HepG2 (cell line): ENCODE data around the gene NFIC. TPM values are rescaled to one million over a fixed set of nuclear protein-coding genes. Genes with fewer than 3 reads are reported as not detected.
A peak's percentile ranks its signal among the peaks of the same experiment; 100 is the strongest.

ENCODE experiments used
- ARID2 ChIP-seq: sonication (generic); formaldehyde crosslinking; IDR thresholded peaks from 2 replicates; pipeline ENCODE4 v1.8.1; 2022; ENCODE audit warnings: mild to moderate bottlenecking, missing genetic modification reagents, borderline replicate concordance
- CREB3 ChIP-seq: sonication (generic); formaldehyde crosslinking; IDR thresholded peaks from 2 replicates; pipeline ENCODE4 v1.5.0; 2020; ENCODE audit warnings: missing genetic modification reagents
- HNF4A ChIP-seq: sonication (generic); formaldehyde crosslinking; IDR thresholded peaks from 2 replicates; pipeline ENCODE4 v1.4.0; 2020; ENCODE audit warnings: missing genetic modification reagents
- KLF9 ChIP-seq: IDR thresholded peaks from 2 replicates; pipeline ENCODE4 v1.6.1; 2016; ENCODE audit warnings: low read depth
- NFYB ChIP-seq: sonication (generic); formaldehyde crosslinking; IDR thresholded peaks from 2 replicates; pipeline ENCODE4 v1.4.0; 2020; ENCODE audit warnings: missing genetic modification reagents
- NR2C2 ChIP-seq: sonication (generic); formaldehyde crosslinking; IDR thresholded peaks from 2 replicates; pipeline ENCODE4 v1.4.0; 2020; ENCODE audit warnings: missing genetic modification reagents, mild to moderate bottlenecking, moderate library complexity, borderline replicate concordance
- PRMT3 ChIP-seq: sonication (generic); formaldehyde crosslinking; IDR thresholded peaks from 2 replicates; pipeline ENCODE4 v1.8.1; 2022; ENCODE audit warnings: low read depth, mild to moderate bottlenecking, moderate library complexity, missing genetic modification reagents, borderline replicate concordance
- SMAD3 ChIP-seq: sonication (generic); formaldehyde crosslinking; IDR thresholded peaks from 2 replicates; pipeline ENCODE4 v1.4.0; 2020; ENCODE audit warnings: missing genetic modification reagents
- SRSF1 ChIP-seq: fragments of 200-400 bp; formaldehyde crosslinking; optimal IDR thresholded peaks from 2 replicates; pipeline ENCODE3; 2017; ENCODE audit warnings: mild to moderate bottlenecking, low read depth, low read length, moderate library complexity
- TEF ChIP-seq: sonication (generic); formaldehyde crosslinking; IDR thresholded peaks from 2 replicates; pipeline ENCODE4 v1.5.0; 2020; ENCODE audit warnings: missing genetic modification reagents
- ZBTB14 ChIP-seq: sonication (generic); formaldehyde crosslinking; IDR thresholded peaks from 2 replicates; pipeline ENCODE4 v1.4.0; 2020; ENCODE audit warnings: missing genetic modification reagents
- ZBTB49 ChIP-seq: sonication (generic); formaldehyde crosslinking; IDR thresholded peaks from 2 replicates; pipeline ENCODE4 v1.4.0; 2020; ENCODE audit warnings: missing genetic modification reagents, borderline replicate concordance
- ZNF326 ChIP-seq: sonication (generic); formaldehyde crosslinking; IDR thresholded peaks from 2 replicates; pipeline ENCODE4 v1.4.0; 2020; ENCODE audit warnings: missing genetic modification reagents, borderline replicate concordance
- ZNF678 ChIP-seq: sonication (generic); formaldehyde crosslinking; IDR thresholded peaks from 2 replicates; pipeline ENCODE4 v1.4.0; 2020; ENCODE audit warnings: mild to moderate bottlenecking, missing genetic modification reagents
- ZNF740 ChIP-seq: sonication (generic); formaldehyde crosslinking; IDR thresholded peaks from 2 replicates; pipeline ENCODE4 v1.4.0; 2020; ENCODE audit warnings: missing genetic modification reagents
- ZNF770 ChIP-seq: sonication (generic); formaldehyde crosslinking; IDR thresholded peaks from 2 replicates; pipeline ENCODE4 v1.5.0; 2020; ENCODE audit warnings: mild to moderate bottlenecking, missing genetic modification reagents
- ZNF839 ChIP-seq: sonication (generic); formaldehyde crosslinking; IDR thresholded peaks from 2 replicates; pipeline ENCODE4 v1.4.0; 2020; ENCODE audit warnings: missing genetic modification reagents, mild to moderate bottlenecking, borderline replicate concordance
- polyA plus RNA-seq, 8 experiments: library from polyadenylated mRNA; depleted of rRNA in 3 of 8; stranded (reverse) in 7 of 8; unstranded in 1 of 8; fragments of >200 nt; fragmentation: Illumina TruSeq in 4 of 8; extraction: Trizol in 4 of 8; gene quantifications; 2 replicates each; pipeline versions ENCODE4 v1.2.1 to v1.2.3, GENCODE V29; 2011 to 2016; ENCODE audit warnings: low read depth in 4 of 8, missing spikeins in 1 of 8, mixed read lengths in 1 of 8; ENCODE audit not compliant: insufficient read depth in 1 of 8
- total RNA-seq, 5 experiments: library from RNA; depleted of rRNA; stranded (reverse); fragments of >200 nt; fragmentation: Illumina TruSeq; extraction: Trizol; gene quantifications; 2 replicates each; pipeline ENCODE4 v1.2.3, GENCODE V29; 2016; ENCODE audit warnings: low read depth in 1 of 5

Gene NFIC
- total and polyA plus RNA-seq, 2 of the 13 experiments (the other 11 are each of a cell fraction or from before 2014, with no cell fraction given): 1.3 to 2.5 TPM

- no peak for TF ChIP-seq TEF
- TF ChIP-seq ZNF678 (CRISPR knock-in tag): no peak
- no peak for TF ChIP-seq ZNF740 (CRISPR knock-in tag)
- no peak for TF ChIP-seq KLF9 (CRISPR knock-in tag)
- peak; percentile 47; the same call in 1 of the 2 replicates for TF ChIP-seq ZBTB49 (CRISPR knock-in tag)
- no peak for TF ChIP-seq CREB3 (CRISPR knock-in tag)
- peak; percentile 56; the same call in 1 of the 2 replicates for TF ChIP-seq SMAD3 (CRISPR knock-in tag)
- no peak for TF ChIP-seq SRSF1
- 0 out of 2 replicates have a peak, but pooled peaks have one; percentile 57 for TF ChIP-seq ZNF770 (CRISPR knock-in tag)
- peak; percentile 58; the same call in 1 of the 2 replicates for TF ChIP-seq NFYB (CRISPR knock-in tag)
- TF ChIP-seq HNF4A (CRISPR knock-in tag): no peak
- TF ChIP-seq PRMT3 (CRISPR knock-in tag): no peak
- no peak for TF ChIP-seq ZBTB14 (CRISPR knock-in tag)
- no peak for TF ChIP-seq ZNF326 (CRISPR knock-in tag)
- TF ChIP-seq NR2C2 (CRISPR knock-in tag): peak; percentile 73
- TF ChIP-seq ZNF839 (CRISPR knock-in tag): 0 out of 2 replicates have a peak, but pooled peaks have one; percentile 73
- TF ChIP-seq ARID2 (CRISPR knock-in tag): no peak
Measured at GRCh38 chr19:3500429-3501101, 134.2 kb downstream of the NFIC start, which contains the start of gene DOHH (continued).
